HepG2 (cell line): ENCODE data around the gene GTF3A.

Experiments
- EP300 ChIP-seq, 3 experiments: sonication (generic) in 1 of 3; formaldehyde crosslinking in 1 of 3; IDR thresholded peaks; 2 replicates each; pipeline versions ENCODE4 v1.5.1 to v1.6.1; 2011 to 2020; ENCODE audit warnings: low read depth in 2 of 3, low read length in 2 of 3, borderline replicate concordance in 1 of 3, improper control_type of control experiment in 1 of 3, mild to moderate bottlenecking in 1 of 3, missing genetic modification reagents in 1 of 3, moderate library complexity in 1 of 3
- HMGA1 ChIP-seq: sonication (generic); formaldehyde crosslinking; conservative IDR thresholded peaks from 2 replicates; pipeline ENCODE4 v1.4.0; 2020; ENCODE audit warnings: missing genetic modification reagents
- MTA3 ChIP-seq: sonication (generic); formaldehyde crosslinking; IDR thresholded peaks from 2 replicates; pipeline ENCODE4 v1.4.0; 2020; ENCODE audit warnings: missing genetic modification reagents

GRCh38 chr13:27401210-27401609, 23.2 kb upstream of the GTF3A start:
- no peak for TF ChIP-seq HMGA1 (CRISPR knock-in tag)
- TF ChIP-seq EP300 (IDR thresholded peaks at IDR 0.05; ENCODE audit: low read depth in 2 of 2, low read length in 2 of 2) = no peak
- no peak for TF ChIP-seq EP300 (CRISPR knock-in tag; IDR thresholded peaks at IDR 0.05; ENCODE audit: borderline replicate concordance)
- TF ChIP-seq MTA3 (CRISPR knock-in tag) = no peak
